Skin epidermis (tissue), 12 donors: Measurements from ENCODE around the gene MAN2A1.
A peak's percentile ranks its signal among the peaks of the same experiment; 100 is the strongest.

Experiments used
- H3K27ac ChIP-seq, 21 experiments: fragments of 200-600 bp; sonication (generic) in 11 of 21; one replicate each; pipeline ENCODE4 v1.5.0; 2020; ENCODE audit warnings: mild to moderate bottlenecking in 3 of 21, inconsistent platforms in 2 of 21, moderate library complexity in 2 of 21
- H3K4me3 ChIP-seq, 7 experiments: fragments of 200-600 bp; sonication (generic) in 2 of 7; one replicate each; pipeline ENCODE4 v1.5.0; 2020; ENCODE audit warnings: inconsistent platforms in 2 of 7, mild to moderate bottlenecking in 2 of 7, moderate library complexity in 1 of 7

The MAN2A1 gene

DNA sequence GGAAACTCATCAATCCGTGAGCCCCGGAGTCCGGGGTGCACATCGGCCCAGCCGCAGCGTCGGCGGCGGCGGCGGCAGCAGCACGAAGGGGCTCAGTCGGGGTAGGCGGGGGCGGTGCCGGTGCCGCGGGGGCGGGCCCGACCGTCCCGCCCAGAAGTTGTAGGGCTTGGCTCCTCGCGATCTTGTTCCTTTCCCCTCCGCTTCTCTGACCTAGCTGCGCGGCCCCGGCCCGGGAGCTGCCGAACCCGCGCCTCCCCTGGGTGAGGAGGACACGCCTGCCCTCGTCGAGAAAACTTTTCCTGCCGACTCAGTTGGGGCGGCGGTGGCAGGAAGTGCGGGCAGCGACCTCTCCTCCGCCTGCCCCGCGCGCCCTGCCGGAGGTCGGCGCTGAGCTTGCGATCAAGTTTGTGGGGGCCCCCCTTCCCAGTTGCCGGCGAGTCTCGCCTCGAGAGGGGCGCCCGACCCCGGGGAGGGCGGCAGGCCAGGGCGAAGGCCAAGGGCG is at the start of gene MAN2A1:
Gene MAN2A1, plus strand, starts transcription at position 188 of the 502 bp plus-strand sequence. CDS start 491 bp downstream, outside the sequence.
- H3K27ac ChIP-seq: peak within 1 kb of the TSS; percentile 67 to 98 (median 95)
- peak within 1 kb of the TSS; percentile 70 to 95 (median 82) for H3K4me3 ChIP-seq

DNA sequence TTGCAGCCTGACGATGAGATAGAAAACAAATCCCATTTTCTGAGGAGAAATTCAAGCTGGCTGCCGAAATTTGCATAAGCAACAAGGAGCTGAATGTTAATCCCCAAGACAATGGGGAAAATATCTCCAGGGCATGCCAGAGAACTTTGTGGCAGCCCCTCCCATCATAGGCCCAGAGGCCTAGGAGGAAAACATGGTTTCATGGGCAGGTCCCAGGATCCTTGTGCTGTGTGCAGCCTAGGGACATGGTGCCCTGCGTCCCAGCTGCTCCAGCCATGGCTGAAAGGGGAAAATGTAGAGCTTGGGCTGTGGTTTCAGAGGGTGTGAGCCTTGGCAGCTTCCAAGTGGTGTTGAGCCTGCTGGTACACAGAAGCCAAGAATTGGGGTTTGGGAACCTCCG is 48.8 kb upstream of the MAN2A1 start:
- no peak overlapping the region for H3K27ac ChIP-seq
- no peak overlapping the region for H3K4me3 ChIP-seq

DNA sequence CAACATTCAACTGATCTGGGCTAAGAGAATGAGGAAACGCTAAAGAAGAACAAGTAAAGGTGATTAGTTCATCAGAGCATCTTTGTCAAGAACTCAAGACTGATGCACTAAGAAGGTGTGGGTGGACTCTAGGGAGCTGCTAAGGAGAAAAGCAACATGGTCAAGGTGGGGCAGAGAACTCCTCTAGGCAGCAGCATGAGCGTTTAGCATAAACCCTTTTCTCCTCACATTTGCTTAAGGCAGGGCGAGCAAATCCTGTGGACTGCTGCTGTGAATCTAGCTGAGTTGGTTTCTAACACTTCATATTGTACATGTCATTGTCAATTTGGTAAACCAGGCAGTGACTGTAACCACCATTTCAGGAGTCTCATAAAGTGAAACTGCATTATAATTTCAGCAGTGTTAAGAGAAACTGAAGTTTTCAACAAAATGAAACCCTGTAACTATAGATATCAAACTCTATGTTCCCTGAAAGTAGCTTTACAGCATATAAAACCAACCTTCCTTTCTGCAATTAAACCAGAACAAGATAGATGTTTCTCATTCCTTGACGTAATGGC is 45.9 kb upstream of the MAN2A1 start:
- Histone ChIP-seq H3K4me3 (no peak overlapping the region), H3K27ac (no peak overlapping the region)

- Histone ChIP-seq H3K27ac (no peak overlapping the region), H3K4me3 (no peak overlapping the region)
These were observed 44.9 kb upstream of the MAN2A1 start for GRCh38 chr5:109644829-109645228.

DNA sequence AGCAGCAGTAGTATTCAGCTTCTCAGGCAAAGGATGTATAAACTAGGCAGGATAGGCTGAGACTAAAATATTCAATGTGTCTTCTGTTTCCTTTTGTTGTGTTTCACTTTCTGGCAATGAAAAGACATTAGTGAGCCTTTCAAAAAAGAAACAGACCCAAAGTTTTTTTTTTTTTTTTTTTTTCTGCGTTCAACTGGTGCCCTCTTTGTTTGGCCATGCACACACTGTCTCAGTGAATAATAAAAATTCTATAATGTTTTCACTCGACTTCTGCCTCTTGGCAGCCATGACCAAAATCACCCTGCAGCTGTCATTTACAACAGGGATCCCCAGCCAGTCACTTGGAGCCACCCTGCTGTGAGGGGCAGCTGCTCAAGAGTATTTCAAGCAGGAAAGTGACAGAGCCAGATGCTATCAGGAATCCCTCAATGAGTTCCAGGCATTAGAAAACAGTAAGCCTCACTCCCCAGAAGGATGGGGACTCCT is 44.0 kb upstream of the MAN2A1 start:
- H3K27ac ChIP-seq: no peak overlapping the region
- H3K4me3 ChIP-seq: no peak overlapping the region

DNA sequence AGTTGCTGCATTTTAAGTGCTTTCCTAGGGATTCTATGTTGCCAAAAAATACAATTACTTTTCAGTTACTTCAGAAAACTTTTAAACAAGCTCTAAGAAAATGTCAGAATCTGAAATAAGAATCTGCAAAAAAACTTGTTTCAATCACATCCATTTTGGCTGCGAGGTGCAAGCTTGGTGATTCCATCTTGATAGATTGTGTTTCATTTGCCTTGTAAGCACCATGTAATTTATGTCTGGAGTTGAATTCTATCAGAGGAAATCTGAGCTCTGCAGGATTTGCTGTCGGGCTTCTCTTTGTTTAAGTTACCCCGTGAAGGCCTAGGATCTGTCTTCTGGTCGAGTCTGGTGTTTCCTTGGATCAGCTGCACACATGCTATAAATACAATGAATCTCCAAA is 40.4 kb upstream of the MAN2A1 start:
- Histone ChIP-seq H3K4me3 (no peak overlapping the region), H3K27ac (no peak overlapping the region)

DNA sequence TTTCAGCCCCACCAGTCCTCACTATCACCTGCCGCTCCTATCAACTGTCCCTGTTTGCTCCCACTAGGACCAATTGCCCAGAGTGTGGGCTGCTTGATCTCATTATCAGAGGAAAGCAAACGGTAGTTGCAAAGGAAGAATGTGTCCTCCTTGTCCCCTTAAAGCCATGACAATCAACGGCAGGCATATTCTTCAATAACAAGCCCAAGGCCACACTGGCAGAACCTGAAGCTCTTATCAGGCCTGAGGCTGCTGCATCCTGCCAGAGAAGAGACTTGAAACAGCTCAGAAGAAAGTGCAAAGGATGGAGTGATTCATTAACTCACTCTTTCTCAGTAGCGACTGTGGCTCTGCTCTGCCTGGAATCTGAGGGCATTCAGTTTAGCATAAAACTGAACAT is 39.2 kb upstream of the MAN2A1 start:
- no peak overlapping the region for H3K27ac ChIP-seq

DNA sequence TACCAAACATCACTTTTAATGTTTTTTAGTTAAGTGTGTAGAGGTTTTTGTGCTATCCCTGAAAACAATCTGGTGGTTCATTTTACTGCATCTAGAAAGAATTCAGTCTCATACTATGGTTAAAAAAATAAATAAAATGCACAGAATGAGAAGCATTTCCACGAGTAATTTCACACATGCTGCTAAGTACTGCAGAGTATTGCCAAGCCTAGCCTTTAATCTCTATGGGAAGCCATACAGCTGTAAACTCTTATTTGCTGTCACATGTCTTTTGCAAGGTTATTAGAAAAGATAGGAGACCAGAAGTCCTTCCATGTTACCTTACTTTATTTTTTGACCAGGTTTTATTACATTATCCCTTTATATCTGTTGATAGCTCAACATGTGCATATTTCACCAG is 37.6 kb upstream of the MAN2A1 start:
- Histone ChIP-seq H3K4me3 (no peak overlapping the region), H3K27ac (no peak overlapping the region)

More for the DNA sequence above, 39.2 kb upstream of the MAN2A1 start:
- no peak overlapping the region for H3K4me3 ChIP-seq

DNA sequence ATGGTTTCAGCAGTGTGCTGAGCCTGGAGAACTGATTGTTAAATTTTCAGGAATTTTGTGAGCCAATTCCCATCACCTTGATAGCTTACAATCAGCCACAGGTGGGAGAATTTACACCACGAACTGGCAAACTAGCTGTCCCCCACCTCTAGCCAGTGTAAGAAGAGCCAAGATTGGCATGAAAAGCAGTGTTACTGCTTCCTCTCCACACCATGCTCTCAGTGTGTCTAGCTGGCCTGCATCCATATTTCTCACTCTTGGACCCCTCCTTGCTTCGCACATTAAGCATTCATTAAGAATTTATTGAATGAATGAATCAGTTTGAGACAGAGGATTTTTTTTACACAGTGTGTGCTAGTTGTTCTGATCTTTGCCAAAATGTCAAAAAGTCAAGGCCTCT is 36.7 kb upstream of the MAN2A1 start:
- no peak overlapping the region for H3K4me3 ChIP-seq
- H3K27ac ChIP-seq: no peak overlapping the region

- no peak overlapping the region for H3K4me3 ChIP-seq
- no peak overlapping the region for H3K27ac ChIP-seq
These were observed 36.0 kb upstream of the MAN2A1 start for GRCh38 chr5:109653561-109654239.

DNA sequence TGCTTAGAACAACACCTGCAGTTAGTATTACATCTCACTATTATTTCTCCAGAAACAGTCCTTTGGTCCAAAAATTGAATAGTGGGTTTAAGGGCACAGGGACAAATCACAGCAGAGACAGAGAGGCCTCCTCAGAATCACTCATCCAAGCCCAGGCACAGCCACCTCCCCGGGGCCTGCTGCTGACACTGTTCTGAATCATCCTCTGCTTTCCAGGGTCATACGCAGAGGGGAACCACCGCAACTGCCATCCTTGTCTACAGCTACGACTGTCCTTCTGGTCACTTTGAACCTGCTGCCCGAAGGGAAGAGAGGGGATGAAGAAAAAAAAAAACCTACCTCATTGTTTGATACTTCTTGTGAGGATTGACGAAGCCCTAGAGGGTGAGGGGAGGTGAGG is 35.3 kb upstream of the MAN2A1 start:
- H3K27ac ChIP-seq: no peak overlapping the region
- H3K4me3 ChIP-seq: no peak overlapping the region

DNA sequence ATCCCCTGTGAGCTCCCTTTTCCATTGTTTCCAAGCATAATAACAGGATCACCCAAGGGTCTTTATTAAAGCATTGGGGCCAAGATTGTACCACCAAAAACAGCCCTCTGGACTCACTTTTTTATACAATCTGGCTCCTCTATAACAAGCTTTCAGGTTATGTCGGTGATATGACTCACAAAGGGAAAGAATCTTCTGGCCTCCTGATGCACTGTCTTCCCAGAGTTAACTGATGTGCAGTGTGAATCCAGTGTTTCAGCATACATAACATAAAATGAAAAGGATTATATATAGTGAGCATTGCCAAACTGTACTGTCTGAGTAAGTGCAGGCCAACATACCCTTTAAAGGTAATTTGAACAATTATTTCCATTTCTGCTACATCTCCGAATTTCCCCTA is 33.9 kb upstream of the MAN2A1 start:
- peak overlapping the region in 3 of 21 experiments; percentile 0 to 55 (median 11) for H3K27ac ChIP-seq
- no peak overlapping the region for H3K4me3 ChIP-seq

DNA sequence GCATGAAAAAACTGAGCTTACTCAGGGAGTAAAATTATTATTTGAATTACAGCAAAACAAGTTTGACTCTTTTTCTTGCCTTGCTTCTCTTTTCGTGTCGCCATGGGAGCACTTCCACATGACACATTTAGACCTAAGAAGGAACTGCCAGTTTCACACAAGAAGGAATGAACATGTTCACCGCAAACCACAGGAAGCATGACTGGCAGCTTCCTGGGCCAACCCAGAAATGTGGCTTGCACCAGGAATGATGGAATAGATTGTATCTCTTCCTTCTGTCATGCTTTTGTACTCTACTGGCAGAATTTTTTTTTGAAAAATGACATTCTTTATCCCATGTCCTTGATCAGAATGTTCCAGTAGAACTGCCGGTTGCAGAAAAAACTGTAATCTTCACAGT is 32.9 kb upstream of the MAN2A1 start:
- Histone ChIP-seq H3K4me3 (no peak overlapping the region), H3K27ac (peak overlapping the region in 4 of 21 experiments; percentile 42 to 59 (median 51))

GRCh38 chr5:109659901-109660300 is 29.8 kb upstream of the MAN2A1 start:
- Histone ChIP-seq H3K4me3 (no peak overlapping the region), H3K27ac (no peak overlapping the region)

GRCh38 chr5:109660301-109660700 is 29.4 kb upstream of the MAN2A1 start:
- Histone ChIP-seq H3K27ac (no peak overlapping the region), H3K4me3 (no peak overlapping the region)

- Histone ChIP-seq H3K4me3 (no peak overlapping the region), H3K27ac (no peak overlapping the region)
These were observed 21.5 kb upstream of the MAN2A1 start for GRCh38 chr5:109668237-109668636.

DNA sequence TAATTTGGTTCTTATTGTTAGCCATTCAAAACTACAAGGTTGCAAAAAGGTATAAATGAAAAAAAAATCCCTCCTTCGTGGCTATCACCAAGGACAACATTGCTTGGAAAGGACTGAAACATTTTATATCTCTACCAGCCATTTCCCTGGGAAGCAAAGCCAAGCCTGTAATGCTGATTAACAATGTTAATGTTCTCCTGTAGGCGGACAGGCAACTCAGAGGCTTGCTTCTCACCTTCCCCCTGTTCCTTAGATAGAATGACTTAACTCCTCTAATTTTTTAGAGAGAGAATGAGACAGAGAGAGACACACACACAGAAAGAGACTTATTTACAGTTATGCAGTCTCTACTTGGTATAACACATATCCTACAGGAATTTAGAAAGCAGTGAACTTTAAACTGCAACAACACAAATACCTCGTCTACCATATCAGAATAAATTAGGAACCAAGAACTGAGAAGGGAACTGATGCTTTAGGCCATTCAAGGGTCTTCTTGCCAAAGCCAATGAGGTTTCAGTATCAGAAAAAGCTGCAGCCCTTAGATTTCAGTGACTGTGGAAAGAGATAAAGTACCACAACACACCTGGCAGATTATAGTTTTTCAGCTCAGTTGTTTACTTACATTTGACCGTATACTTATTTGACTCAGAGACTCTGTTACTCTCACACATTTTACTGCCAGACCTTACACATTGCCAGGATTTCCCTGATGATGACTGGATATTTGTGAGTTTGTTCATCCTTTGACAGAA is 20.9 kb upstream of the MAN2A1 start:
- no peak overlapping the region for H3K27ac ChIP-seq
- no peak overlapping the region for H3K4me3 ChIP-seq

- H3K27ac ChIP-seq: no peak overlapping the region
- H3K4me3 ChIP-seq: no peak overlapping the region
These were observed 19.6 kb upstream of the MAN2A1 start for GRCh38 chr5:109669991-109670706.

- no peak overlapping the region for H3K27ac ChIP-seq
- no peak overlapping the region for H3K4me3 ChIP-seq
These were observed 18.6 kb upstream of the MAN2A1 start for GRCh38 chr5:109671136-109671535.

DNA sequence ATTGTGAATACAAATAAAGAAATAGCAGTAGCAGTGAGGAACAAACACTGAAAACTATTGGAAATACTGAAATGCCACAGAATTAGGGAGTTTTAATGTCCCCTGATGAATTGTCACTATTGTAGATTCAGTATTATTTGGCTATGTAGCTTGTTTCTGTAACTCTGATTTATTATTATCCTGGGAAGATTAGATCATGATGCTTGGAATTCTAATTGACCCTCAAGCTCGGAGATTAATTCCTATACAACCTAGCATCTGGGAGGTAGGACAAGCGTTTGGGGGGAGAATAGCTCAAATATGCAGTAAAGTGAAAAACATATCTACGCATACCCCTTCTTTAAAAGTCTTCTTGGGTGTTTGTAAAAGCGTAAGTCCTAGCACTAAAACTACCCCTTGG is 15.1 kb upstream of the MAN2A1 start:
- H3K4me3 ChIP-seq: no peak overlapping the region
- H3K27ac ChIP-seq: no peak overlapping the region
